H1 (cell line): ENCODE data around the gene ZNF358. TPM values are rescaled to one million over a fixed set of nuclear protein-coding genes. Genes with fewer than 3 reads are reported as not detected.

Experiments used
- CTCF ChIA-PET: fragments of 300-600 bp; sonication (Branson Sonifier 250); formaldehyde crosslinking; loops from one replicate; lab custom pipeline; 2021; ENCODE audit not compliant: partially characterized antibody; lab: Charles Lee
- POLR2A ChIA-PET: fragments of 300-600 bp; sonication (Branson Sonifier 250); formaldehyde crosslinking; loops from one replicate; lab custom pipeline; 2021; ENCODE audit warnings: inconsistent platforms; ENCODE audit not compliant: partially characterized antibody; lab: Charles Lee
- DNase-seq, 2 experiments: peaks; one replicate each; pipeline versions ENCODE4 v3.0.0 to v3.0.0-alpha.2; 2010 to 2022; ENCODE audit warnings: low spot score in 2 of 2, low read depth in 1 of 2, mixed read lengths in 1 of 2
- FAIRE-seq: peaks from 2 replicates; lab custom pipeline; 2011; peaks lifted over from hg19 to GRCh38; lab: Jason Lieb, UNC
- H2AFZ ChIP-seq: 2 replicates; pipeline ENCODE4 v1.8.1; 2012; ENCODE audit warnings: low read length, inconsistent platforms
- H2AK5ac ChIP-seq: 2 replicates; pipeline ENCODE4 v1.6.1; 2013; ENCODE audit warnings: low read depth, low read length
- H2BK120ac ChIP-seq: replicated peaks from 2 replicates; pipeline ENCODE3; 2013; ENCODE audit warnings: low read depth, low read length, inconsistent platforms
- H2BK12ac ChIP-seq: 2 replicates; pipeline ENCODE4 v1.6.1; 2013; ENCODE audit warnings: low read depth, low read length
- H2BK15ac ChIP-seq: 2 replicates; pipeline ENCODE4 v1.6.1; 2013; ENCODE audit warnings: low read length
- H2BK20ac ChIP-seq: 2 replicates; pipeline ENCODE4 v1.6.1; 2013; ENCODE audit warnings: low read length
- H2BK5ac ChIP-seq: 2 replicates; pipeline ENCODE4 v1.6.1; 2013; ENCODE audit warnings: low read depth, low read length
- H3K14ac ChIP-seq: 2 replicates; pipeline ENCODE4 v1.6.1; 2013; ENCODE audit warnings: inconsistent platforms; ENCODE audit not compliant: insufficient read length
- H3K18ac ChIP-seq: 2 replicates; pipeline ENCODE4 v1.6.1; 2013; ENCODE audit warnings: low read length; ENCODE audit errors: extremely low read depth
- H3K23ac ChIP-seq: 2 replicates; pipeline ENCODE4 v1.6.1; 2013; ENCODE audit warnings: inconsistent platforms; ENCODE audit not compliant: insufficient read length
- H3K23me2 ChIP-seq: 2 replicates; pipeline ENCODE4 v1.6.1; 2013; ENCODE audit warnings: low read depth, low read length
- H3K27ac ChIP-seq: 2 replicates; pipeline ENCODE4 v1.6.1; 2011; ENCODE audit warnings: low read depth, low read length, inconsistent platforms
- H3K27me3 ChIP-seq, 4 experiments: replicated peaks in 1 of 4; 1 replicate in 1 of 4; 2 replicates in 3 of 4; pipeline versions ENCODE4 v1.6.1 to v1.8.1; 2011 to 2013; ENCODE audit warnings: low read length in 3 of 4, mild to moderate bottlenecking in 3 of 4, inconsistent platforms in 2 of 4, mixed read lengths in 2 of 4, moderate library complexity in 1 of 4; ENCODE audit not compliant: control insufficient read depth in 3 of 4, insufficient read depth in 3 of 4; ENCODE audit errors: extremely low read depth in 1 of 4
- H3K36me3 ChIP-seq, 4 experiments: 2 replicates each; pipeline versions ENCODE4 v1.6.1 to v1.8.1; 2011 to 2013; ENCODE audit warnings: mild to moderate bottlenecking in 4 of 4, low read length in 3 of 4, moderate library complexity in 2 of 4, control low read depth in 1 of 4, inconsistent platforms in 1 of 4; ENCODE audit not compliant: insufficient read depth in 4 of 4, control insufficient read depth in 2 of 4
- H3K4ac ChIP-seq: replicated peaks from 2 replicates; pipeline ENCODE3; 2013; ENCODE audit warnings: low read length, low read depth, mixed read lengths, inconsistent platforms; ENCODE audit not compliant: insufficient read length
- H3K4me1 ChIP-seq, 4 experiments: replicated peaks in 1 of 4; 1 replicate in 1 of 4; 2 replicates in 3 of 4; pipeline versions ENCODE4 v1.6.1 to v1.8.1; 2011 to 2013; ENCODE audit warnings: low read length in 3 of 4, inconsistent platforms in 2 of 4, mixed read lengths in 1 of 4; ENCODE audit not compliant: insufficient read depth in 4 of 4, control insufficient read depth in 3 of 4
- H3K4me2 ChIP-seq, 2 experiments: 2 replicates each; pipeline versions ENCODE4 v1.6.1 to v1.8.1; 2011 to 2013; ENCODE audit warnings: low read depth in 2 of 2, low read length in 2 of 2, control low read depth in 1 of 2, inconsistent platforms in 1 of 2, mild to moderate bottlenecking in 1 of 2; ENCODE audit not compliant: insufficient read depth in 1 of 2
- H3K4me3 ChIP-seq, 4 experiments: fragments of 200-600, 300-600 bp in 1 of 4; sonication (generic), shearing (Covaris generic), sonication (Bioruptor Twin) in 1 of 4; 2 replicates each; pipeline versions ENCODE4 v1.5.1 to v1.8.1; 2011 to 2016; ENCODE audit warnings: low read length in 4 of 4, low read depth in 3 of 4, control low read depth in 2 of 4, inconsistent platforms in 2 of 4, mild to moderate bottlenecking in 2 of 4, mixed read lengths in 1 of 4, moderate library complexity in 1 of 4; ENCODE audit not compliant: insufficient read depth in 2 of 4; ENCODE audit errors: extremely low read depth in 1 of 4
- H3K56ac ChIP-seq: replicated peaks from 2 replicates; pipeline ENCODE3; 2013; ENCODE audit warnings: low read depth, mild to moderate bottlenecking, mixed read lengths, low read length, inconsistent platforms; ENCODE audit not compliant: insufficient read length
- H3K79me1 ChIP-seq: 2 replicates; pipeline ENCODE4 v1.6.1; 2013; ENCODE audit warnings: low read depth, low read length, control low read depth
- H3K79me2 ChIP-seq, 2 experiments: 2 replicates each; pipeline versions ENCODE4 v1.6.1 to v1.8.1; 2012 to 2013; ENCODE audit warnings: low read length in 2 of 2, mild to moderate bottlenecking in 2 of 2, inconsistent platforms in 1 of 2; ENCODE audit not compliant: insufficient read depth in 2 of 2, control insufficient read depth in 1 of 2
- H3K9ac ChIP-seq, 4 experiments: replicated peaks in 1 of 4; 1 replicate in 1 of 4; 2 replicates in 3 of 4; pipeline versions ENCODE4 v1.6.1 to v1.8.1; 2011 to 2013; ENCODE audit warnings: low read depth in 3 of 4, low read length in 3 of 4, control low read depth in 2 of 4, mild to moderate bottlenecking in 2 of 4, moderate library complexity in 2 of 4, inconsistent platforms in 1 of 4; ENCODE audit errors: extremely low read depth in 1 of 4
- H3K9me3 ChIP-seq, 2 experiments: 2 replicates each; pipeline versions ENCODE4 v1.6.1 to v1.8.1; 2012 to 2013; ENCODE audit warnings: mild to moderate bottlenecking in 2 of 2, moderate library complexity in 2 of 2, control low read depth in 1 of 2, inconsistent platforms in 1 of 2, low read depth in 1 of 2, low read length in 1 of 2, mixed read lengths in 1 of 2; ENCODE audit not compliant: insufficient read depth in 2 of 2
- H4K20me1 ChIP-seq, 2 experiments: replicated peaks in 1 of 2; 2 replicates each; pipeline versions ENCODE3 to v1.8.1; 2011 to 2013; ENCODE audit warnings: inconsistent platforms in 2 of 2, low read length in 2 of 2, mild to moderate bottlenecking in 1 of 2; ENCODE audit not compliant: insufficient read depth in 2 of 2, control insufficient read depth in 1 of 2
- H4K5ac ChIP-seq: 2 replicates; pipeline ENCODE4 v1.6.1; 2013; ENCODE audit warnings: low read length, low read depth, mixed read lengths, inconsistent platforms; ENCODE audit not compliant: insufficient read length
- H4K8ac ChIP-seq: 2 replicates; pipeline ENCODE4 v1.8.0; 2013; ENCODE audit warnings: mild to moderate bottlenecking, moderate library complexity, low read length, inconsistent platforms; ENCODE audit not compliant: insufficient read depth; ENCODE audit errors: extremely low read depth
- H4K91ac ChIP-seq: replicated peaks from 2 replicates; pipeline ENCODE3; 2013; ENCODE audit warnings: low read length, mixed read lengths, inconsistent platforms; ENCODE audit not compliant: insufficient read length
- CBX8 ChIP-seq: fragments of 300-800, 300-1000 bp; sonication (generic); IDR thresholded peaks from 2 replicates; pipeline ENCODE4 v1.7.1; 2016; ENCODE audit warnings: low read depth, low read length, borderline replicate concordance
- KDM1A ChIP-seq: fragments of 200-600, 300-600 bp; sonication (generic); IDR thresholded peaks from 2 replicates; pipeline ENCODE4 v1.7.1; 2016; ENCODE audit warnings: mild to moderate bottlenecking, low read length, borderline replicate concordance
- WGBS, 2 experiments: shearing (Covaris generic) in 1 of 2; methylation state at CpG; one replicate each; pipeline versions ENCODE4 v1.1.6 to v1.1.7; 2013 to 2015; ENCODE audit warnings: low lambda C conversion rate in 2 of 2, mixed read lengths in 2 of 2, inconsistent platforms in 1 of 2, low coverage in 1 of 2, missing lambda C conversion rate in 1 of 2; ENCODE audit not compliant: insufficient replicate concordance in 2 of 2, insufficient coverage in 1 of 2, insufficient read length in 1 of 2; ENCODE audit errors: extremely low coverage in 1 of 2, missing lambda C conversion rate in 1 of 2; 5-methylcytosine and 5-hydroxymethylcytosine counted together
- polyA plus RNA-seq, 7 experiments: library from polyadenylated mRNA; depleted of rRNA in 3 of 7; stranded (reverse) in 5 of 7; unstranded in 2 of 7; fragments of >200 nt in 5 of 7; fragments of 200-250 nt in 2 of 7; gene quantifications; 1 replicate in 5 of 7; 2 replicates in 1 of 7; 4 replicates in 1 of 7; pipeline versions ENCODE4 v1.2.1 to v1.2.3, GENCODE V29; 2011 to 2013; ENCODE audit warnings: missing spikeins in 2 of 7, mixed read lengths in 2 of 7
- total RNA-seq: library from RNA; stranded (reverse); fragmentation: NEBNext Ultra II Directional; extraction: Animal tissue kit (Norgen Biotek cat#: 25700); gene quantifications from 2 replicates; pipeline ENCODE4 v1.2.1, GENCODE V29; 2021
- TF ChIP-seq, protein P1 (sequence below): IDR thresholded peaks from 2 replicates; pipeline ENCODE4 v1.6.1; 2011; ENCODE audit warnings: low read length, improper control_type of control experiment
- TF ChIP-seq, protein P2 (sequence below): IDR thresholded peaks from 2 replicates; pipeline ENCODE4 v1.6.1; 2011; ENCODE audit warnings: low read depth, mild to moderate bottlenecking, low read length; ENCODE audit not compliant: insufficient read depth

ZNF358 gene
- total and polyA plus RNA-seq, 2 of the 8 experiments (the other 6 are each of a cell fraction or from before 2014, with no cell fraction given), result 40.0 to 60.3 TPM

DNA sequence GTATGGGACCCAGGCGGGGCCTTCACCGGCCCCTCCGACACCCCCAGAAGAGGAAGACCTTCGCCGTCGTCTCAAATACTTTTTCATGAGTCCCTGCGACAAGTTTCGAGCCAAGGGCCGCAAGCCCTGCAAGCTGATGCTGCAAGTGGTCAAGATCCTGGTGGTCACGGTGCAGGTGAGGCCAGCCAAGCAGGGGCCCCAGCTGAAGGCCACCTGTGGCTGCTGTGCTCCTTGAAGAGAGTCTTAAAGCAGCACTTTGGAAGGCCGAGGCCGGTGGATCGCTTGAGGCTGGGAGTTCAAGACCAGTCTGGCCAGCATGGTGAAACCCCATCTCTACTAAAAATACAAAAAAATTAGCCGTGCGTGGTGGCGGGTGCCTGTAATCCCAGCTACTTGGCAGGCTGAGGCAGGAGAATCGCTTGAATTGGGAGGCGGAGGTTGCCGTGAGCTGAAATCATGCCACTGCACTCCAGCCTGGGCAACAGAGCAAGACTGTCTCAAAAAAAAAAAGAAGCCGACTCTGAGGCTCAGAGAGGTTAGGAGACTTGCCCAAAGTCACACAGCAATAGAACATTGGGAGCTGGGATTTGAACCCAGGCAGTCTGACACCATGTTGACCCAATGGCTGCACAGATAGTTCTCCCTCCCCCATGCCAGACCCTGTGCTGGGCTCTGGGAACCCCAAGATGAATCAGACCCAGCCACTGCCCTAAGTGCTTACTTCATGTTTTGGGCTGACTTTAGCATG lies 9.3 kb downstream of the ZNF358 start:
- Histone ChIP-seq H2BK12ac (no peak overlapping the region), H3K23ac (no peak overlapping the region), H3K9ac (no peak overlapping the region), H4K20me1 (peaks cover under 1 to 4% of the 10 kb centered on the region in 2 experiments), H3K79me2 (no peaks in the 10 kb centered on the region), H4K8ac (no peak overlapping the region), H2BK120ac (no peak overlapping the region), H3K79me1 (peaks cover 2% of the 10 kb centered on the region; the same call in 1 of the 2 replicates), H3K4me1 (peaks cover 0 to 5% (median 1%) of the 10 kb centered on the region in 4 experiments; a peak in 1 of 7 replicates), H3K27ac (no peak overlapping the region), H3K9me3 (no peaks in the 10 kb centered on the region), H3K4ac (no peak overlapping the region), H3K14ac (no peak overlapping the region), H2AFZ (no peak overlapping the region), H3K18ac (no peak overlapping the region), H2BK5ac (no peak overlapping the region), H2AK5ac (no peak overlapping the region), H4K91ac (no peak overlapping the region), H3K4me3 (no peak overlapping the region), H4K5ac (no peak overlapping the region), H3K27me3 (no peaks in the 10 kb centered on the region), H3K56ac (no peak overlapping the region), H2BK20ac (no peak overlapping the region), H2BK15ac (no peak overlapping the region), H3K36me3 (peaks cover 0 to 7% (median under 1%) of the 10 kb centered on the region in 4 experiments; a peak in 4 of 8 replicates), H3K4me2 (no peak overlapping the region), H3K23me2 (peaks cover 10% of the 10 kb centered on the region; the same call in 1 of the 2 replicates)
- FAIRE-seq, result no peak
- TF ChIP-seq, protein P1, sequence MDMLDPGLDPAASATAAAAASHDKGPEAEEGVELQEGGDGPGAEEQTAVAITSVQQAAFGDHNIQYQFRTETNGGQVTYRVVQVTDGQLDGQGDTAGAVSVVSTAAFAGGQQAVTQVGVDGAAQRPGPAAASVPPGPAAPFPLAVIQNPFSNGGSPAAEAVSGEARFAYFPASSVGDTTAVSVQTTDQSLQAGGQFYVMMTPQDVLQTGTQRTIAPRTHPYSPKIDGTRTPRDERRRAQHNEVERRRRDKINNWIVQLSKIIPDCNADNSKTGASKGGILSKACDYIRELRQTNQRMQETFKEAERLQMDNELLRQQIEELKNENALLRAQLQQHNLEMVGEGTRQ, result no peak
- TF ChIP-seq CBX8, result no peak
- no peak for TF ChIP-seq KDM1A
- TF ChIP-seq, protein P2, sequence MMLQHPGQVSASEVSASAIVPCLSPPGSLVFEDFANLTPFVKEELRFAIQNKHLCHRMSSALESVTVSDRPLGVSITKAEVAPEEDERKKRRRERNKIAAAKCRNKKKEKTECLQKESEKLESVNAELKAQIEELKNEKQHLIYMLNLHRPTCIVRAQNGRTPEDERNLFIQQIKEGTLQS, result no peak
- 91% methylated on average over 15 of the region's 20 CpGs; no CpG with 5 or more reads in 1 of the 2 experiments for WGBS, 2 experiments
- CTCF ChIA-PET, result interaction anchor here (0.8 to 2.8 kb wide), 3 partner anchors 10 to 63 kb away, joined by 3 to 11 read pairs (median 3); a partner anchor contains a TSS
- no peak for DNase-seq
- POLR2A ChIA-PET, result interaction anchor here (1.1 kb wide), 1 partner anchor 9 kb away, joined by 6 read pairs; no protein-coding TSS in a partner anchor
